Stimulated activated naive CD4-positive, alpha-beta T cell (primary cell): ENCODE results near the gene ADGRL3.

ENCODE experiments used
- DNase-seq, 6 experiments: peaks; one replicate each; lab custom pipeline; 2025; lab: John Stamatoyannopoulos, UW

The ADGRL3 gene

GRCh38 chr4:61996943-61997342 is 796.8 kb downstream of the ADGRL3 start:
- no peak for DNase-seq

- no peak for DNase-seq
These were observed 797.7 kb downstream of the ADGRL3 start for GRCh38 chr4:61997831-61998230.

GRCh38 chr4:62003695-62004094 is 803.6 kb downstream of the ADGRL3 start:
- no peak for DNase-seq

GRCh38 chr4:62004881-62005280 is 804.8 kb downstream of the ADGRL3 start:
- no peak for DNase-seq

GRCh38 chr4:62006108-62006507 is 806.0 kb downstream of the ADGRL3 start:
- no peak for DNase-seq

GRCh38 chr4:62015043-62015739 is 815.1 kb downstream of the ADGRL3 start:
- DNase-seq: no peak

GRCh38 chr4:62018537-62018936 is 818.4 kb downstream of the ADGRL3 start:
- no peak for DNase-seq

GRCh38 chr4:62023633-62024032 is 823.5 kb downstream of the ADGRL3 start:
- no peak for DNase-seq

GRCh38 chr4:62028745-62029144 is 828.6 kb downstream of the ADGRL3 start:
- no peak for DNase-seq

GRCh38 chr4:62030958-62031357 is 830.8 kb downstream of the ADGRL3 start:
- no peak for DNase-seq

GRCh38 chr4:62037571-62037970 is 837.4 kb downstream of the ADGRL3 start:
- no peak for DNase-seq

GRCh38 chr4:62051332-62051731 is 851.2 kb downstream of the ADGRL3 start:
- no peak for DNase-seq

- no peak for DNase-seq
These were observed 853.8 kb downstream of the ADGRL3 start for GRCh38 chr4:62053974-62054373.

- DNase-seq: no peak
These were observed 856.9 kb downstream of the ADGRL3 start for GRCh38 chr4:62057031-62057430.

GRCh38 chr4:62058571-62058970 is 858.4 kb downstream of the ADGRL3 start:
- no peak for DNase-seq

GRCh38 chr4:62070291-62070852 is 870.2 kb downstream of the ADGRL3 start:
- DNase-seq: no peak

- DNase-seq: no peak
These were observed 875.0 kb downstream of the ADGRL3 start for GRCh38 chr4:62075089-62075488.

GRCh38 chr4:62075521-62075920 is 875.4 kb downstream of the ADGRL3 start:
- DNase-seq: no peak

- no peak for DNase-seq
These were observed 877.3 kb downstream of the ADGRL3 start for GRCh38 chr4:62077406-62077805.

GRCh38 chr4:62080431-62080830 is 880.3 kb downstream of the ADGRL3 start:
- no peak for DNase-seq

GRCh38 chr4:62087706-62088105 is 887.6 kb downstream of the ADGRL3 start:
- no peak for DNase-seq

- DNase-seq: no peak
These were observed 893.6 kb downstream of the ADGRL3 start for GRCh38 chr4:62093735-62094134.

GRCh38 chr4:62096881-62097280 is 896.8 kb downstream of the ADGRL3 start:
- DNase-seq: no peak

GRCh38 chr4:62115216-62115615 is 915.1 kb downstream of the ADGRL3 start:
- DNase-seq: no peak
